Parathyroid adenoma (tissue), 2 donors: Measurements from ENCODE around the gene USH2A.

ENCODE experiments used
- H2AFZ ChIP-seq: fragments of 300-600 bp; sonication (generic); one replicate; pipeline ENCODE4 v1.7.0; 2017; ENCODE audit warnings: antibody characterized with exemption, mild to moderate bottlenecking
- H3K27ac ChIP-seq: fragments of 300-600 bp; sonication (generic); one replicate; pipeline ENCODE4 v1.7.0; 2017
- H3K27me3 ChIP-seq: fragments of 300-600 bp; sonication (generic); one replicate; pipeline ENCODE4 v1.7.0; 2017; ENCODE audit warnings: low read length; ENCODE audit not compliant: control insufficient read depth, insufficient read depth
- H3K36me3 ChIP-seq: fragments of 300-600 bp; sonication (generic); one replicate; pipeline ENCODE4 v1.7.0; 2017; ENCODE audit warnings: low read length; ENCODE audit not compliant: control insufficient read depth, insufficient read depth
- H3K4me1 ChIP-seq: fragments of 300-600 bp; sonication (generic); one replicate; pipeline ENCODE4 v1.7.0; 2017; ENCODE audit warnings: control low read depth
- H3K4me2 ChIP-seq: fragments of 300-600 bp; sonication (generic); one replicate; pipeline ENCODE4 v1.7.0; 2017; ENCODE audit warnings: low read length
- H3K4me3 ChIP-seq: fragments of 300-600 bp; sonication (generic); one replicate; pipeline ENCODE4 v1.7.0; 2017; ENCODE audit warnings: low read depth, low read length
- H3K79me2 ChIP-seq: fragments of 300-600 bp; sonication (generic); one replicate; pipeline ENCODE4 v1.7.0; 2017; ENCODE audit warnings: control low read depth
- H3K9ac ChIP-seq: fragments of 300-600 bp; sonication (generic); one replicate; pipeline ENCODE4 v1.7.0; 2017; ENCODE audit warnings: mild to moderate bottlenecking
- H3K9me3 ChIP-seq: fragments of 300-600 bp; sonication (generic); one replicate; pipeline ENCODE4 v1.7.0; 2017; ENCODE audit warnings: low read length; ENCODE audit not compliant: control insufficient read depth
- TF ChIP-seq, protein P1 (sequence below): fragments of 300-600 bp; sonication (generic); IDR thresholded peaks from one replicate; pipeline ENCODE4 v1.7.0; 2017; ENCODE audit warnings: antibody characterized with exemption, mild to moderate bottlenecking
- donor health status: primary hyperparathyroidism.

The USH2A gene

DNA sequence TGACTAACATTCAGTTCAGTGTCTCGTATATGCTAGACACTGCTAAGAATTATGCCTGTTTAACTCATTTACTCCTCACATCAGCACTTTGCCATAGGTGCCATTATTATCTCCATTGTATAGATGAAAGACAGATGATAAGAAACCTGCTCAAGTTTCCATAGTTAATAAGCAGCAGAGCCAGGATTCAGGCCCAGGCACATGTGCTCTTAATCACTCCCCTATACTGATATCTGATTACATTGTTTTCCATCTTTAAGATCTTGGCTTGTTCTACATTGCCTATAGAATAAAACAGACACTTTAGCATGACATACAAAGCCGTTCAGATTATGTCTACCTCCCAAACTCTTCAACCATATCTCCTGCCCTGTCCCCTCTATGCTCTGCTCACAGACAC, 30.5 kb upstream of the USH2A start:
- no peaks in the 10 kb centered on the region for H3K9me3 ChIP-seq
- H3K27ac ChIP-seq, result no peak overlapping the region
- H3K4me3 ChIP-seq, result no peak overlapping the region
- H3K9ac ChIP-seq, result no peak overlapping the region
- H3K36me3 ChIP-seq, result no peaks in the 10 kb centered on the region
- TF ChIP-seq, protein P1, sequence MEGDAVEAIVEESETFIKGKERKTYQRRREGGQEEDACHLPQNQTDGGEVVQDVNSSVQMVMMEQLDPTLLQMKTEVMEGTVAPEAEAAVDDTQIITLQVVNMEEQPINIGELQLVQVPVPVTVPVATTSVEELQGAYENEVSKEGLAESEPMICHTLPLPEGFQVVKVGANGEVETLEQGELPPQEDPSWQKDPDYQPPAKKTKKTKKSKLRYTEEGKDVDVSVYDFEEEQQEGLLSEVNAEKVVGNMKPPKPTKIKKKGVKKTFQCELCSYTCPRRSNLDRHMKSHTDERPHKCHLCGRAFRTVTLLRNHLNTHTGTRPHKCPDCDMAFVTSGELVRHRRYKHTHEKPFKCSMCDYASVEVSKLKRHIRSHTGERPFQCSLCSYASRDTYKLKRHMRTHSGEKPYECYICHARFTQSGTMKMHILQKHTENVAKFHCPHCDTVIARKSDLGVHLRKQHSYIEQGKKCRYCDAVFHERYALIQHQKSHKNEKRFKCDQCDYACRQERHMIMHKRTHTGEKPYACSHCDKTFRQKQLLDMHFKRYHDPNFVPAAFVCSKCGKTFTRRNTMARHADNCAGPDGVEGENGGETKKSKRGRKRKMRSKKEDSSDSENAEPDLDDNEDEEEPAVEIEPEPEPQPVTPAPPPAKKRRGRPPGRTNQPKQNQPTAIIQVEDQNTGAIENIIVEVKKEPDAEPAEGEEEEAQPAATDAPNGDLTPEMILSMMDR, result no peak
- H2AFZ ChIP-seq, result no peak overlapping the region
- no peaks in the 10 kb centered on the region for H3K79me2 ChIP-seq
- H3K27me3 ChIP-seq, result no peaks in the 10 kb centered on the region
- H3K4me1 ChIP-seq, result no peaks in the 10 kb centered on the region
- no peak overlapping the region for H3K4me2 ChIP-seq

DNA sequence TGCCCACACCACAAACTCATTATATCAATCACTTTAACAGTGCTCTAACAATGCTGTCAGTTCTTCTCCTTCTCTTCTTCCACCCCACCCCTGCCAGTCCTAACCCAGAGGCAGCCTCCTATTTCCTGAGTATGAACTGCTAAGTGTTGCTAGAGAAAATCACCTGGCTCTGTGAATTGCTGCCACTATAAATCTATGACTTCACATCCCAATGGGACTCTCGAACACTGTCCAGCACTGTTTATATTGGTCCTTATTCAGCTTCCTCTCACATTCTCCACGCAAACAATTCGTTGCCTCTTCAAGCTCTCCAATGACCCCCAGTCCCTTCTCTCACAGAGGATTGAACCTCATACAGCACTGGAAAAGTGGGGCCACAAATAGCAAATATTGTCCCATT, 27.0 kb upstream of the USH2A start:
- Histone ChIP-seq H3K4me1 (no peaks in the 10 kb centered on the region), H3K4me2 (no peak overlapping the region), H3K36me3 (no peaks in the 10 kb centered on the region), H3K27me3 (no peaks in the 10 kb centered on the region), H3K27ac (no peak overlapping the region), H3K9me3 (no peaks in the 10 kb centered on the region), H3K9ac (no peak overlapping the region), H2AFZ (no peak overlapping the region), H3K4me3 (no peak overlapping the region), H3K79me2 (no peaks in the 10 kb centered on the region)
- TF ChIP-seq, protein P1, result no peak

DNA sequence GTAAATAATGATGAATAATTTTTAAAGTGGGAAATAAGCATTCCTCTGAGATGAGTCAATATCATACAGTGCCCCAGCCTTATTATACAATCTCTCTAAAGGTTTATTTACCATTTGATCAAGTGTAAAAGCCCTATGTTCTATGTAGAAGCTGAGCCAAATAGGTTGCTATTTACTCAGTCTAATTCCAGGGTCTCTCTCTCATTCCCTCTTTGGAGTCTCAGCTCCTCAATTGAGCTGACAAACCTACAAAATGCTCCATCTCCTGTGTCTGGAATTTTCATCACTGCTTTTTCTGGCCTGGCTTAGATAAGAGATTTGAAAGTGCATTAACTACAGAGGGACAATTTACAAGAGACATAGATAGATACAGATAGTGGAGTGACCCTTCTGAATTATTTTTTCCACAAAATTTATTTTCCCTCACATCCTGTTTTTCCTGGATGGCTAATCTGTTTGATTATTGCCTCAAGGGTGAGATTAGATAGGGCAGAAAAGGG, 24.8 kb upstream of the USH2A start:
- no peaks in the 10 kb centered on the region for H3K4me1 ChIP-seq
- no peak overlapping the region for H2AFZ ChIP-seq
- no peak overlapping the region for H3K4me2 ChIP-seq
- H3K27me3 ChIP-seq, result no peaks in the 10 kb centered on the region
- H3K9ac ChIP-seq, result no peak overlapping the region
- H3K9me3 ChIP-seq, result no peaks in the 10 kb centered on the region
- TF ChIP-seq, protein P1, result no peak
- H3K79me2 ChIP-seq, result no peaks in the 10 kb centered on the region
- no peak overlapping the region for H3K4me3 ChIP-seq
- H3K27ac ChIP-seq, result no peak overlapping the region
- no peaks in the 10 kb centered on the region for H3K36me3 ChIP-seq

DNA sequence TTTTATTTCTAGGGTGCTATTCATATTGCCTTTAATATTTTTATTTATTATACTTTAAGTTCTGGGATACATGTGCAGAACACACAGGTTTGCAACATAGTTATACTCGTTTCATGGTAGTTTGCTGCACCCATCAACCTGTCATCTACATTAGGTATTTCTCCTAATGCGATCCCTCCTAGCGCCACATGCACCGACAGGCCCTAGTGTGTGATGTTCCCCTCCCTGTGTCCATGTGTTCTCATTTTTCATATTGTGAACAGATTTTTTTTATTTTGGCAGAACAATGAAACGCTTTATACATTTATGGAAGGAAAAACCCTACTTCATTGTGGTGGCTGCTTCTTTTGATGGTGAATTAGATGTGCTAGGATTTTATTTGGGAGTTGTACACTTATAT, 14.4 kb upstream of the USH2A start:
- TF ChIP-seq, protein P1, result no peak

DNA sequence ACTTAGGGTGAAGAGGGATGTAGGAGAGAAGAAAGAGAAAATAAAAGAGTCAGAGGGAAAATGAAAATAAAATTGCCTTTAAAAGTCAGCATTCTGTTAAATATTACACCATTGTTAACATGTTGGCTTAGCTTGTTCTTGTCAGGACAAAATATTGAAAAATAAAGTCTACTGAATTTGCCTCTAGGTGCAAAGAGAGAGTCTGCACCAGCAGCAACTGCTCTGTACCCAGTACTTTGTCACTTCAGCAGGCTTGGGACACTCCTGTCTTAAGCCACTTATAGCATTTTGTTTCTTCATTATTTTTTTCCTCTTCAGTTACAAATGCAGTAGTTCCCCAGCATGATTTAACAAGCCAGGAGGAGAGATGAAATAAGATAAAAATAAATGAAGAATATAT, 11.0 kb upstream of the USH2A start:
- H3K79me2 ChIP-seq, result no peaks in the 10 kb centered on the region
- TF ChIP-seq, protein P1, result no peak
- H3K27ac ChIP-seq, result no peak overlapping the region
- H3K4me3 ChIP-seq, result no peak overlapping the region
- no peak overlapping the region for H2AFZ ChIP-seq
- no peak overlapping the region for H3K4me2 ChIP-seq
- H3K27me3 ChIP-seq, result no peaks in the 10 kb centered on the region
- no peaks in the 10 kb centered on the region for H3K36me3 ChIP-seq
- no peak overlapping the region for H3K9ac ChIP-seq
- no peaks in the 10 kb centered on the region for H3K9me3 ChIP-seq
- no peaks in the 10 kb centered on the region for H3K4me1 ChIP-seq

More for the DNA sequence above, 14.4 kb upstream of the USH2A start:
- no peaks in the 10 kb centered on the region for H3K36me3 ChIP-seq
- H3K4me2 ChIP-seq, result no peak overlapping the region
- no peaks in the 10 kb centered on the region for H3K27me3 ChIP-seq
- no peak overlapping the region for H3K27ac ChIP-seq
- no peak overlapping the region for H3K9ac ChIP-seq
- H3K4me3 ChIP-seq, result no peak overlapping the region
- H2AFZ ChIP-seq, result no peak overlapping the region
- H3K4me1 ChIP-seq, result no peaks in the 10 kb centered on the region
- H3K9me3 ChIP-seq, result no peaks in the 10 kb centered on the region
- no peaks in the 10 kb centered on the region for H3K79me2 ChIP-seq
